Sigmoid colon (tissue), 7 donors: ENCODE measurements around the gene USP54. TPM values are rescaled to one million over a fixed set of nuclear protein-coding genes. Genes with fewer than 3 reads are reported as not detected.
A peak's percentile ranks its signal among the peaks of the same experiment; 100 is the strongest.

Experiments used
- DNase-seq: peaks from one replicate; pipeline ENCODE4 v3.0.0-alpha.2; 2019
- H3K27ac ChIP-seq, 4 donors: fragments of 200-600 bp; sonication (generic); one replicate each; pipeline ENCODE4 v1.5.1; 2016 to 2019; ENCODE audit warnings: mild to moderate bottlenecking in 1 of 4
- H3K27me3 ChIP-seq, 3 donors: fragments of 200-600 bp; sonication (generic); one replicate each; pipeline ENCODE4 v1.5.1; 2019; ENCODE audit warnings: mild to moderate bottlenecking in 1 of 3
- H3K36me3 ChIP-seq, 4 donors: fragments of 200-600 bp; sonication (generic); one replicate each; pipeline ENCODE4 v1.5.1; 2016 to 2019
- H3K4me1 ChIP-seq, 4 donors: fragments of 200-600 bp; sonication (generic); one replicate each; pipeline ENCODE4 v1.5.1; 2017 to 2019
- H3K4me3 ChIP-seq, 4 donors: fragments of 200-600 bp; sonication (generic); one replicate each; pipeline ENCODE4 v1.5.1; 2017 to 2019; ENCODE audit warnings: mild to moderate bottlenecking in 2 of 4, moderate library complexity in 1 of 4
- H3K9me3 ChIP-seq, 4 donors: fragments of 200-600 bp in 3 of 4; sonication (generic) in 3 of 4; one replicate each; pipeline versions ENCODE4 v1.5.1 to v1.6.1; 2013 to 2019
- EP300 ChIP-seq, 4 donors: sonication (generic); formaldehyde crosslinking; IDR thresholded peaks; one replicate each; pipeline ENCODE4 v1.6.1; 2017; ENCODE audit warnings: antibody characterized with exemption in 4 of 4
- POLR2A ChIP-seq, 2 donors: fragments of 450-650 bp; IDR thresholded peaks; one replicate each; pipeline ENCODE4 v1.6.1; 2016; ENCODE audit warnings: antibody characterized with exemption in 2 of 2, mild to moderate bottlenecking in 2 of 2, moderate library complexity in 2 of 2
- POLR2AphosphoS5 ChIP-seq, 4 donors: sonication (generic); formaldehyde crosslinking; IDR thresholded peaks; one replicate each; pipeline ENCODE4 v1.6.1; 2017; ENCODE audit warnings: antibody characterized with exemption in 4 of 4
- WGBS, 2 donors: extraction: QIAGEN DNeasy Blood & Tissue Kit; methylation state at CpG; one replicate each; pipeline ENCODE4 v1.1.7; 2013; 5-methylcytosine and 5-hydroxymethylcytosine counted together
- intact Hi-C: fragments of 100-400 bp; cut with DNase I; formaldehyde crosslinking; loops from one replicate; pipeline ENCODE4 v1.15.1; 2023
- polyA plus RNA-seq, 3 donors: library from polyadenylated mRNA; stranded (reverse); fragments of 200-250 nt; gene quantifications; one replicate each; pipeline ENCODE4 v1.2.3, GENCODE V29; 2013
- total RNA-seq, 4 donors: library from RNA; depleted of rRNA; stranded (reverse); fragments of >200 nt; gene quantifications; one replicate each; pipeline ENCODE4 v1.1.0, GENCODE V29; 2016
- TF ChIP-seq, protein P1 (sequence below), 4 experiments: fragments of 450-650 bp in 3 of 4; fragments of 200-600 bp in 1 of 4; IDR thresholded peaks; one replicate each; pipeline ENCODE4 v1.5.1; 2016 to 2019; ENCODE audit warnings: antibody characterized with exemption in 4 of 4, mild to moderate bottlenecking in 3 of 4, moderate library complexity in 2 of 4
- donor health status: healthy with polysubstance abuse.
- donor health status: Bipolar disorder and iron deficiency.
- donor health status: healthy.

USP54 gene
- total and polyA plus RNA-seq, 7 donors = 14.4 to 71.2 (median 30.8) TPM

DNA sequence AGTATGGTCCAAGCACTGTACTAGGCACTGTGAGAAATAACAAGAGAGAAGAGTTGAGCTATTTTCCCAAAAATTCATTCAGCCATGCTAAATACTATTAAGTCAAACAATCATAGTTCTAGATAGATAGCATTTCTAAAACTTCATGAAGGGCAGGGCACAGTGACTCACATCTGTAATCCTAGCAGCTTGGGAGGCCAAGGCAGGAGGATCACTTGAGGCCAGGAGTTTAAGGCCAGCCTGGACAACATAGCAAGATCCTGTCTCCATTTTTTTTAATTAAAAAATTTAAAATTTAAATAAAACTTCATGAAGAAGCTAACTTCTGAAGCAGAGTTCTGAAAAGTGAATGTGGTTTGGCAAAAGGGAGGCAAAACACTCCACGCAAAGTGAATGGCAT, 29.9 kb downstream of the USP54 start:
- DNase-seq = no peak
- no peak overlapping the region for H3K27ac ChIP-seq
- no peaks in the 10 kb centered on the region for H3K27me3 ChIP-seq
- H3K9me3 ChIP-seq = no peaks in the 10 kb centered on the region
- no peaks in the 10 kb centered on the region for H3K4me1 ChIP-seq
- 97 to 100% methylated on average over 1 of the region's 1 CpG for WGBS, 2 donors
- intact Hi-C loops = no loop called here
- no peak overlapping the region for H3K4me3 ChIP-seq
- TF ChIP-seq POLR2A (IDR thresholded peaks at IDR 0.05) (no peak), EP300 (IDR thresholded peaks at IDR 0.05) (no peak), POLR2AphosphoS5 (IDR thresholded peaks at IDR 0.05) (no peak)
- TF ChIP-seq, protein P1, sequence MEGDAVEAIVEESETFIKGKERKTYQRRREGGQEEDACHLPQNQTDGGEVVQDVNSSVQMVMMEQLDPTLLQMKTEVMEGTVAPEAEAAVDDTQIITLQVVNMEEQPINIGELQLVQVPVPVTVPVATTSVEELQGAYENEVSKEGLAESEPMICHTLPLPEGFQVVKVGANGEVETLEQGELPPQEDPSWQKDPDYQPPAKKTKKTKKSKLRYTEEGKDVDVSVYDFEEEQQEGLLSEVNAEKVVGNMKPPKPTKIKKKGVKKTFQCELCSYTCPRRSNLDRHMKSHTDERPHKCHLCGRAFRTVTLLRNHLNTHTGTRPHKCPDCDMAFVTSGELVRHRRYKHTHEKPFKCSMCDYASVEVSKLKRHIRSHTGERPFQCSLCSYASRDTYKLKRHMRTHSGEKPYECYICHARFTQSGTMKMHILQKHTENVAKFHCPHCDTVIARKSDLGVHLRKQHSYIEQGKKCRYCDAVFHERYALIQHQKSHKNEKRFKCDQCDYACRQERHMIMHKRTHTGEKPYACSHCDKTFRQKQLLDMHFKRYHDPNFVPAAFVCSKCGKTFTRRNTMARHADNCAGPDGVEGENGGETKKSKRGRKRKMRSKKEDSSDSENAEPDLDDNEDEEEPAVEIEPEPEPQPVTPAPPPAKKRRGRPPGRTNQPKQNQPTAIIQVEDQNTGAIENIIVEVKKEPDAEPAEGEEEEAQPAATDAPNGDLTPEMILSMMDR (IDR thresholded peaks at IDR 0.05) = no peak
- peaks cover 0 to 22% (median 0%) of the 10 kb centered on the region in 4 donors for H3K36me3 ChIP-seq

DNA sequence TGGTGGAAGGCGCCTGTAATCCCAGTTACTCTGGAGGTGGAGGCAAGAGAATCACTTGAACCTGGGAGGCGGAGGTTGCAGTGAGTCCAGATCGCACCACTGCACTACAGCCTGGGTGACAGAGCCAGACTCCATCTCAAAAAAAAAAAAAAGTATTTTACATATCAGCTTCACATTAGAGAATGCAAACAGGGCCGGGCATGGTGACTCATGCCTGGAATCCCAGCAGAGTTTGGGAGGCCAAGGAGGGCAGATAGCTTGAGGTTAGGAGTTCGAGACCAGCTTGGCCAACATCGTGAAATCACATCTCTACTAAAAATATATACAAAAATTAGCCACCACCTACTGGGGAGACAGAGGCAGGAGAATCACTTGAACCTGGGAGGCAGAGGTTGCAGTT, 31.6 kb downstream of the USP54 start:
- DNase-seq = no peak
- Histone ChIP-seq H3K27me3 (no peaks in the 10 kb centered on the region), H3K36me3 (peaks cover 0 to 18% (median 0%) of the 10 kb centered on the region in 4 donors), H3K9me3 (no peaks in the 10 kb centered on the region), H3K4me3 (no peak overlapping the region), H3K4me1 (peaks cover 0 to 6% (median 2%) of the 10 kb centered on the region in 4 donors), H3K27ac (no peak overlapping the region)
- intact Hi-C loops = loop anchor here (5.0 kb wide), 1 partner anchor 48 kb away; no protein-coding TSS in a partner anchor
- TF ChIP-seq EP300 (IDR thresholded peaks at IDR 0.05) (no peak), POLR2AphosphoS5 (IDR thresholded peaks at IDR 0.05) (no peak), POLR2A (IDR thresholded peaks at IDR 0.05) (no peak)
- TF ChIP-seq, protein P1 (IDR thresholded peaks at IDR 0.05) = no peak
- 94 to 95% methylated on average over 6 of the region's 6 CpGs for WGBS, 2 donors

GRCh38 chr10:73556855-73557254, 34.3 kb downstream of the USP54 start:
- H3K4me3 ChIP-seq = no peak overlapping the region
- no peak overlapping the region for H3K27ac ChIP-seq
- intact Hi-C loops = loop anchor here (5.0 kb wide), 1 partner anchor 50 kb away; no protein-coding TSS in a partner anchor

DNA sequence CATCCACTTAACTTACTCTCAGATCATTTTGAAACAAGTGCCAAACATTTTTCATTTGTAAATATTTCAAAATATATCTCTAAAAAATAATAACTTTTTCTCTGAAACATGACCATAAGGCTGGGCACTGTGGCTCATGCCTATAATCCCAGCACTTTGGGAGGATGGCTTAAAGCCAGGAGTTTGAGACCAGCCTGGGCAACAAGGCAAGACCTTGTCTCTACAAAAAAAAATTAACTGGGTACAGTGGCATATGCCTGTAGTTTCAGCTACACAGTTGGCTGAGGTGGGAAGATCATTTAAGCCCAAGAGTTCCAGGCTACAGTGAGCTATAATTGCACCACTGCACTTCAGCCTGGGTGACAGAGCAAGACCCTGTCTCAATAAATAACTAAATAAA, 36.4 kb downstream of the USP54 start:
- Histone ChIP-seq H3K27me3 (no peaks in the 10 kb centered on the region), H3K36me3 (peaks cover 0 to 9% (median 0%) of the 10 kb centered on the region in 4 donors), H3K27ac (peak overlapping the region in 2 of 4 donors; percentile 59 to 66), H3K9me3 (no peaks in the 10 kb centered on the region), H3K4me1 (peaks cover 0 to 27% (median 21%) of the 10 kb centered on the region in 4 donors), H3K4me3 (no peak overlapping the region)
- no peak for DNase-seq
- intact Hi-C loops = loop anchor here (5.0 kb wide), 1 partner anchor 53 kb away; no protein-coding TSS in a partner anchor
- TF ChIP-seq POLR2A (IDR thresholded peaks at IDR 0.05) = no peak
- TF ChIP-seq, protein P1 (IDR thresholded peaks at IDR 0.05) = no peak
- no peak for TF ChIP-seq POLR2AphosphoS5 (IDR thresholded peaks at IDR 0.05)
- no peak for TF ChIP-seq EP300 (IDR thresholded peaks at IDR 0.05)

More at GRCh38 chr10:73556855-73557254, 34.3 kb downstream of the USP54 start:
- WGBS, 2 donors = 89 to 90% methylated on average over 2 of the region's 2 CpGs
- Histone ChIP-seq H3K27me3 (no peaks in the 10 kb centered on the region), H3K9me3 (no peaks in the 10 kb centered on the region), H3K4me1 (peaks cover 0 to 27% (median 21%) of the 10 kb centered on the region in 4 donors), H3K36me3 (peaks cover 0 to 13% (median 0%) of the 10 kb centered on the region in 4 donors)
- TF ChIP-seq, protein P1 (IDR thresholded peaks at IDR 0.05) = no peak
- DNase-seq = no peak

GRCh38 chr10:73553761-73554160, 37.4 kb downstream of the USP54 start:
- DNase-seq = no peak
- TF ChIP-seq POLR2AphosphoS5 (IDR thresholded peaks at IDR 0.05) = no peak
- TF ChIP-seq, protein P1 (IDR thresholded peaks at IDR 0.05) = no peak
- no peak for TF ChIP-seq EP300 (IDR thresholded peaks at IDR 0.05)
- TF ChIP-seq POLR2A (IDR thresholded peaks at IDR 0.05) = no peak
- Histone ChIP-seq H3K9me3 (no peaks in the 10 kb centered on the region), H3K27me3 (no peaks in the 10 kb centered on the region), H3K4me3 (no peak overlapping the region), H3K36me3 (peaks cover 0 to 8% (median 0%) of the 10 kb centered on the region in 4 donors), H3K27ac (peak overlapping the region; percentile 42 to 76 (median 62)), H3K4me1 (peaks cover 0 to 27% (median 21%) of the 10 kb centered on the region in 4 donors)
- 9 to 50% methylated on average over 2 of the region's 2 CpGs for WGBS, 2 donors
- intact Hi-C loops = no loop called here
